IMR-90 (cell line): ENCODE results near the gene NHSL1. TPM values are rescaled to one million over a fixed set of nuclear protein-coding genes. Genes with fewer than 3 reads are reported as not detected.

Experiments
- ATAC-seq: fragments of 200-7000 bp; cut with Tn5 transposase; 2 replicates; pipeline ENCODE4 v1.9.1; 2020; ENCODE audit warnings: low read depth, mild to moderate bottlenecking, moderate library complexity
- BruUV-seq: library from RNA; stranded (reverse); fragments of 400-500 nt; replicated peaks from 2 replicates; lab custom pipeline; 2021; lab: Mats Ljungman, UMichigan
- CTCF ChIA-PET: fragments of 300-600 bp; formaldehyde crosslinking; extraction: SDS; loops from one replicate; lab custom pipeline; 2021; ENCODE audit warnings: antibody characterized with exemption; lab: Yijun Ruan, JAX
- POLR2A ChIA-PET: fragments of 300-600 bp; sonication (Branson Sonifier 250); formaldehyde crosslinking; loops from one replicate; lab custom pipeline; 2022; ENCODE audit warnings: antibody characterized with exemption; ENCODE audit not compliant: unreplicated experiment; lab: Charles Lee
- DNase-seq: peaks from one replicate; pipeline ENCODE4 v3.0.0; 2013
- H2AFZ ChIP-seq: replicated peaks from 2 replicates; pipeline ENCODE3; 2013; ENCODE audit warnings: low read length, mild to moderate bottlenecking; ENCODE audit not compliant: poor library complexity
- H2AK5ac ChIP-seq: 2 replicates; pipeline ENCODE4 v1.6.1; 2013; ENCODE audit warnings: low read depth, low read length, inconsistent platforms
- H2AK9ac ChIP-seq: replicated peaks from 2 replicates; pipeline ENCODE3; 2013; ENCODE audit warnings: mild to moderate bottlenecking, low read depth, low read length, moderate library complexity; ENCODE audit not compliant: poor library complexity
- H2BK120ac ChIP-seq: 2 replicates; pipeline ENCODE4 v1.6.1; 2013; ENCODE audit warnings: low read depth, low read length, inconsistent platforms
- H2BK15ac ChIP-seq: 3 replicates; pipeline ENCODE4 v1.6.1; 2013; ENCODE audit warnings: low read depth, low read length, inconsistent platforms
- H2BK20ac ChIP-seq: 2 replicates; pipeline ENCODE4 v1.6.1; 2013; ENCODE audit warnings: low read depth, mild to moderate bottlenecking, inconsistent platforms, low read length, moderate library complexity
- H2BK5ac ChIP-seq: 2 replicates; pipeline ENCODE4 v1.6.1; 2013; ENCODE audit warnings: mild to moderate bottlenecking, low read depth, low read length, inconsistent platforms; ENCODE audit not compliant: poor library complexity, severe bottlenecking
- H3K14ac ChIP-seq: replicated peaks from 2 replicates; pipeline ENCODE4 v1.6.1; 2013; ENCODE audit warnings: low read depth, low read length, inconsistent platforms
- H3K18ac ChIP-seq: 2 replicates; pipeline ENCODE4 v1.6.1; 2013; ENCODE audit warnings: low read depth, low read length, control low read depth
- H3K23ac ChIP-seq: 2 replicates; pipeline ENCODE4 v1.6.1; 2013; ENCODE audit warnings: low read depth, low read length, inconsistent platforms
- H3K27ac ChIP-seq: 2 replicates; pipeline ENCODE4 v1.5.1; 2013; ENCODE audit warnings: mild to moderate bottlenecking, control low read depth, low read length; ENCODE audit not compliant: insufficient read depth
- H3K27me3 ChIP-seq: 2 replicates; pipeline ENCODE4 v1.6.1; 2013; ENCODE audit warnings: low read length; ENCODE audit not compliant: control insufficient read depth, insufficient read depth
- H3K36me3 ChIP-seq: 2 replicates; pipeline ENCODE4 v1.6.1; 2013; ENCODE audit warnings: low read length, mixed read lengths; ENCODE audit not compliant: control insufficient read depth, insufficient read depth
- H3K4ac ChIP-seq: 2 replicates; pipeline ENCODE4 v1.6.1; 2013; ENCODE audit warnings: low read depth, low read length, inconsistent platforms
- H3K4me1 ChIP-seq: 2 replicates; pipeline ENCODE4 v1.6.1; 2013; ENCODE audit warnings: low read length, mixed read lengths; ENCODE audit not compliant: control insufficient read depth, insufficient read depth
- H3K4me2 ChIP-seq: 2 replicates; pipeline ENCODE4 v1.6.1; 2013; ENCODE audit warnings: low read depth, mild to moderate bottlenecking, control low read depth, low read length, moderate library complexity
- H3K4me3 ChIP-seq: 2 replicates; pipeline ENCODE4 v1.5.1; 2013; ENCODE audit warnings: low read depth, mild to moderate bottlenecking, control low read depth, low read length, moderate library complexity; ENCODE audit not compliant: insufficient read depth
- H3K56ac ChIP-seq: 2 replicates; pipeline ENCODE4 v1.6.1; 2013; ENCODE audit warnings: low read length, inconsistent platforms; ENCODE audit not compliant: insufficient read depth; ENCODE audit errors: extremely low read depth
- H3K79me1 ChIP-seq, 2 experiments: 2 replicates each; pipeline ENCODE4 v1.6.1; 2013; ENCODE audit warnings: low read length in 2 of 2, inconsistent platforms in 1 of 2, low read depth in 1 of 2
- H3K9ac ChIP-seq: 2 replicates; pipeline ENCODE4 v1.6.1; 2013; ENCODE audit warnings: low read depth, low read length, control low read depth
- H3K9me1 ChIP-seq: 2 replicates; pipeline ENCODE4 v1.6.1; 2013; ENCODE audit warnings: low read length, inconsistent platforms; ENCODE audit not compliant: insufficient read depth
- H3K9me3 ChIP-seq: 2 replicates; pipeline ENCODE4 v1.6.1; 2013; ENCODE audit warnings: low read length; ENCODE audit not compliant: control insufficient read depth, insufficient read depth
- H4K20me1 ChIP-seq: 2 replicates; pipeline ENCODE4 v1.6.1; 2013; ENCODE audit warnings: low read length, inconsistent platforms; ENCODE audit not compliant: insufficient read depth
- H4K5ac ChIP-seq: 2 replicates; pipeline ENCODE4 v1.6.1; 2013; ENCODE audit warnings: mild to moderate bottlenecking, low read depth, low read length, control low read depth
- H4K8ac ChIP-seq, 2 experiments: 2 replicates each; pipeline ENCODE4 v1.6.1; 2013; ENCODE audit warnings: low read depth in 2 of 2, low read length in 2 of 2, control low read depth in 1 of 2, inconsistent platforms in 1 of 2
- H4K91ac ChIP-seq: 2 replicates; pipeline ENCODE4 v1.6.1; 2013; ENCODE audit warnings: low read depth, low read length, inconsistent platforms; ENCODE audit not compliant: insufficient read depth
- BHLHE40 ChIP-seq: fragments of 150-350 bp; IDR thresholded peaks from 2 replicates; pipeline ENCODE4 v1.6.1; 2016; ENCODE audit warnings: mild to moderate bottlenecking, low read depth, low read length
- CEBPB ChIP-seq: IDR thresholded peaks from 2 replicates; pipeline ENCODE4 v1.6.1; 2012; ENCODE audit warnings: low read depth, low read length, improper control_type of control experiment
- CHD1 ChIP-seq: IDR thresholded peaks from 2 replicates; pipeline ENCODE4 v1.6.1; 2012; ENCODE audit warnings: low read depth, low read length, improper control_type of control experiment
- ELK1 ChIP-seq: fragments of 150-350 bp; IDR thresholded peaks from 2 replicates; pipeline ENCODE4 v1.6.1; 2016; ENCODE audit warnings: low read depth, mild to moderate bottlenecking, low read length, moderate library complexity, borderline replicate concordance
- FOS ChIP-seq: fragments of 150-350 bp; IDR thresholded peaks from 2 replicates; pipeline ENCODE4 v1.6.1; 2016; ENCODE audit warnings: low read depth, low read length
- MAFK ChIP-seq: IDR thresholded peaks from 2 replicates; pipeline ENCODE4 v1.6.1; 2012; ENCODE audit warnings: low read depth, low read length, improper control_type of control experiment
- MAZ ChIP-seq: IDR thresholded peaks from 2 replicates; pipeline ENCODE4 v1.6.1; 2012; ENCODE audit warnings: low read depth, mild to moderate bottlenecking, low read length, improper control_type of control experiment, moderate library complexity, borderline replicate concordance
- MXI1 ChIP-seq: IDR thresholded peaks from 2 replicates; pipeline ENCODE4 v1.6.1; 2012; ENCODE audit warnings: low read depth, mild to moderate bottlenecking, low read length, moderate library complexity, borderline replicate concordance
- NFE2L2 ChIP-seq: fragments of 150-350 bp; IDR thresholded peaks from 2 replicates; pipeline ENCODE4 v1.6.1; 2016; ENCODE audit warnings: low read depth, mild to moderate bottlenecking, low read length
- POLR2A ChIP-seq: IDR thresholded peaks from 2 replicates; pipeline ENCODE4 v1.6.1; 2012; ENCODE audit warnings: mild to moderate bottlenecking, low read depth, low read length
- RAD21 ChIP-seq: IDR thresholded peaks from 2 replicates; pipeline ENCODE4 v1.6.1; 2012; ENCODE audit warnings: low read length, improper control_type of control experiment
- RCOR1 ChIP-seq: IDR thresholded peaks from 2 replicates; pipeline ENCODE4 v1.6.1; 2012; ENCODE audit warnings: mild to moderate bottlenecking, low read length, improper control_type of control experiment; ENCODE audit not compliant: insufficient replicate concordance
- RFX5 ChIP-seq: IDR thresholded peaks from 2 replicates; pipeline ENCODE4 v1.8.0; 2012; ENCODE audit warnings: low read depth, mild to moderate bottlenecking, low read length, moderate library complexity
- SMC3 ChIP-seq: fragments of 150-350 bp; IDR thresholded peaks from 2 replicates; pipeline ENCODE4 v1.6.1; 2016; ENCODE audit warnings: low read depth, mild to moderate bottlenecking, antibody characterized with exemption, low read length, moderate library complexity
- USF2 ChIP-seq: fragments of 150-350 bp; IDR thresholded peaks from 2 replicates; pipeline ENCODE4 v1.6.1; 2017; ENCODE audit warnings: mild to moderate bottlenecking, antibody characterized with exemption, low read length, low read depth
- WGBS, 2 experiments: methylation state at CpG; one replicate each; pipeline versions ENCODE4 v1.1.5 to v1.1.7; 2013; ENCODE audit warnings: missing lambda C conversion rate in 2 of 2; ENCODE audit not compliant: insufficient read length in 1 of 2; ENCODE audit errors: extremely low coverage in 2 of 2; 5-methylcytosine and 5-hydroxymethylcytosine counted together
- dilution Hi-C: fragments of 300-500 bp; cut with HindIII; formaldehyde crosslinking; loops from one replicate; pipeline ENCODE4 v1.14.3; 2018; ENCODE audit warnings: low sequenced_read_pairs; ENCODE audit not compliant: unreplicated experiment
- in situ Hi-C: fragments of 300-500 bp; cut with MboI; formaldehyde crosslinking; loops from 3 replicates; pipeline ENCODE4 v1.14.3; 2019; ENCODE audit warnings: low sequenced_read_pairs, inconsistent platforms, mixed read lengths
- intact Hi-C: fragments of 100-400 bp; cut with micrococcal nuclease; formaldehyde crosslinking; loops from 2 replicates; pipeline ENCODE4 v1.10.0; 2022
- polyA plus RNA-seq, 3 experiments: library from polyadenylated mRNA; depleted of rRNA; stranded (reverse); fragments of >200 nt; gene quantifications; 2 replicates each; pipeline ENCODE4 v1.2.3, GENCODE V29; 2012; ENCODE audit warnings: low replicate concordance in 1 of 3
- total RNA-seq: library from RNA; depleted of rRNA; stranded (reverse); fragments of >200 nt; gene quantifications from 2 replicates; pipeline ENCODE4 v1.2.3, GENCODE V29; 2012
- TF ChIP-seq, protein P1 (sequence below): conservative IDR thresholded peaks from 2 replicates; pipeline ENCODE4 v1.5.1; 2012; ENCODE audit warnings: mild to moderate bottlenecking, low read depth, low read length, improper control_type of control experiment

NHSL1 gene
- total and polyA plus RNA-seq, 2 of the 4 experiments (the other 2 are of a cell fraction): 5.6 to 7.2 TPM

DNA sequence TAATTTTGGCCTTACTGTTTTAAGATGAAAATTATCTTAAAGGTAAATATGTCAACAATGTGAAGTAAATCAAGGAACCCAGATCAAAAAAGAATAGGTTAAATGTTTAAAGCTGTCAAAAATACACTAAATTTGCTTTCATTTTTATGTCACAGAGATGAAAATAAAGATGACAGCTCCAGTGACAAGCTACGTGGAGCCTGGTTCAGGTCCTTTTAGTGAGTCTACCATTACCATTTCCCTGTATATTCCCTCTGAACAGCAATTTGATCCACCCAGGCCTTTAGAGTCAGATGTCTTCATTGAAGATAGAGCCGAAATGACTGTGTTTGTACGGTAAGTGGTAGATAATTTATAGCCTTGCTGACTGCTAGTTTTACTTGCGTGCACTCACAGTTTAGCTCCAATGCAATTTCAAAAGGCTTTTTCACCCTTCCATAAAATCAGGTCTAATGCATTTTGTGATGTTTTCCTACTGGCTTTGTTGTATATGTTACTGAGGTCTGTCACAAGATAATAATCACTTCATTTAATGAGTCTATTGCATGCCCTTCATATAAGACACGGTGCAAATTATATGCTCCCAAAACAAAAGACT is 93.4 kb downstream of the NHSL1 start:
- Histone ChIP-seq H3K14ac (no peak overlapping the region), H2BK20ac (no peak overlapping the region), H3K79me1 (peaks cover 22 to 43% of the 10 kb centered on the region in 2 experiments), H3K23ac (no peak overlapping the region), H2AFZ (no peak overlapping the region), H4K5ac (no peak overlapping the region), H2BK120ac (no peak overlapping the region), H3K9me1 (peaks cover 19% of the 10 kb centered on the region), H3K9ac (no peak overlapping the region), H3K4me2 (no peak overlapping the region), H3K4me3 (no peak overlapping the region), H3K56ac (no peak overlapping the region), H4K91ac (no peak overlapping the region), H3K18ac (no peak overlapping the region), H2BK5ac (no peak overlapping the region), H2AK5ac (no peak overlapping the region), H4K20me1 (no peaks in the 10 kb centered on the region; the same call in 1 of the 2 replicates), H4K8ac (no peak overlapping the region), H3K4ac (no peak overlapping the region), H3K27ac (no peak overlapping the region), H3K9me3 (no peaks in the 10 kb centered on the region), H2AK9ac (no peak overlapping the region), H2BK15ac (no peak overlapping the region), H3K27me3 (no peaks in the 10 kb centered on the region), H3K4me1 (peaks cover 12% of the 10 kb centered on the region), H3K36me3 (peaks cover 23% of the 10 kb centered on the region)
- CTCF ChIA-PET: interaction anchor here (0.5 to 0.9 kb wide), 2 partner anchors 360 to 793 kb away, joined by 3 to 4 read pairs; no protein-coding TSS in a partner anchor
- WGBS, 2 experiments: no CpG with 5 or more reads among the region's 5 CpGs
- DNase-seq: no peak
- POLR2A ChIA-PET: no interaction called here
- BruUV-seq: no TSS peak
- in situ Hi-C loops (loop anchor here (25.0 kb wide), 1 partner anchor 569 kb away; no protein-coding TSS in a partner anchor), intact Hi-C loops (loop anchor here (2.0 kb wide), 1 partner anchor 289 kb away; no protein-coding TSS in a partner anchor), dilution Hi-C loops (no loop called here)
- TF ChIP-seq RCOR1 (no peak), MAZ (no peak), NFE2L2 (no peak), CEBPB (no peak), ELK1 (no peak), BHLHE40 (no peak), RAD21 (no peak), MXI1 (no peak), FOS (no peak), USF2 (no peak), POLR2A (no peak), CHD1 (no peak), MAFK (no peak), SMC3 (no peak), RFX5 (no peak)
- TF ChIP-seq, protein P1, sequence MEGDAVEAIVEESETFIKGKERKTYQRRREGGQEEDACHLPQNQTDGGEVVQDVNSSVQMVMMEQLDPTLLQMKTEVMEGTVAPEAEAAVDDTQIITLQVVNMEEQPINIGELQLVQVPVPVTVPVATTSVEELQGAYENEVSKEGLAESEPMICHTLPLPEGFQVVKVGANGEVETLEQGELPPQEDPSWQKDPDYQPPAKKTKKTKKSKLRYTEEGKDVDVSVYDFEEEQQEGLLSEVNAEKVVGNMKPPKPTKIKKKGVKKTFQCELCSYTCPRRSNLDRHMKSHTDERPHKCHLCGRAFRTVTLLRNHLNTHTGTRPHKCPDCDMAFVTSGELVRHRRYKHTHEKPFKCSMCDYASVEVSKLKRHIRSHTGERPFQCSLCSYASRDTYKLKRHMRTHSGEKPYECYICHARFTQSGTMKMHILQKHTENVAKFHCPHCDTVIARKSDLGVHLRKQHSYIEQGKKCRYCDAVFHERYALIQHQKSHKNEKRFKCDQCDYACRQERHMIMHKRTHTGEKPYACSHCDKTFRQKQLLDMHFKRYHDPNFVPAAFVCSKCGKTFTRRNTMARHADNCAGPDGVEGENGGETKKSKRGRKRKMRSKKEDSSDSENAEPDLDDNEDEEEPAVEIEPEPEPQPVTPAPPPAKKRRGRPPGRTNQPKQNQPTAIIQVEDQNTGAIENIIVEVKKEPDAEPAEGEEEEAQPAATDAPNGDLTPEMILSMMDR: no peak
- no peak for ATAC-seq
